ENCODE measurements around the gene SELE. TPM values are rescaled to one million over a fixed set of nuclear protein-coding genes. Genes with fewer than 3 reads are reported as not detected.

Gene SELE
- total and polyA plus RNA-seq, 8 donors, result 0.51 to 3.1 (median 0.69) TPM; not detected in 1

DNA sequence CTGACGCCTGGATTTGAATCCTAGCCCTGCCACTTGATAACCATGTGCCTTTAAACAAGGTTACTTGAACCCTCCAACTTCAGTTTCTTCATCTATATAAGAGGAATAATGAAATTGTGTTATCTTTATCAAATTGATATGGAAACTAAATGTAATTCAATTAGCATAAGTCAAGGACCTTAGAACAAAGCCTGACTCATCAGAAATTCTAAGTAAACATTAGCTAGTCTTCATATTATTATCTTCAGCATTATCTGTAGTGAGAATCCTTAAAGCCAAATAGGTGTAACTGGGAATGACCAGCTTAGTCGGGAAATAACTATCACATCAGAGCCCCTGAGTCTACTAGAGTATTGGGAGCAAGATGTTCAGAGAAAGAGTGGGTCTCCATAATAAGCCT lies 29.1 kb downstream of the SELE start:
- Histone ChIP-seq H3K27ac (no peak overlapping the region), H3K27me3 (peaks cover 0 to 4% (median 0%) of the 10 kb centered on the region in 4 donors), H3K4me1 (no peaks in the 10 kb centered on the region), H3K36me3 (no peaks in the 10 kb centered on the region), H3K9me3 (no peaks in the 10 kb centered on the region), H3K4me3 (no peak overlapping the region)
- no peak for ATAC-seq
- 57 to 78% methylated on average over 2 of the region's 2 CpGs for WGBS, 2 donors
- intact Hi-C loops (cut with DNase I), result loop anchor here in 1 of 3 donors (10.0 kb wide), 1 partner anchor 150 kb away; no protein-coding TSS in a partner anchor
- DNase-seq, result no peak
- no peak for FAIRE-seq
- TF ChIP-seq, protein P1, sequence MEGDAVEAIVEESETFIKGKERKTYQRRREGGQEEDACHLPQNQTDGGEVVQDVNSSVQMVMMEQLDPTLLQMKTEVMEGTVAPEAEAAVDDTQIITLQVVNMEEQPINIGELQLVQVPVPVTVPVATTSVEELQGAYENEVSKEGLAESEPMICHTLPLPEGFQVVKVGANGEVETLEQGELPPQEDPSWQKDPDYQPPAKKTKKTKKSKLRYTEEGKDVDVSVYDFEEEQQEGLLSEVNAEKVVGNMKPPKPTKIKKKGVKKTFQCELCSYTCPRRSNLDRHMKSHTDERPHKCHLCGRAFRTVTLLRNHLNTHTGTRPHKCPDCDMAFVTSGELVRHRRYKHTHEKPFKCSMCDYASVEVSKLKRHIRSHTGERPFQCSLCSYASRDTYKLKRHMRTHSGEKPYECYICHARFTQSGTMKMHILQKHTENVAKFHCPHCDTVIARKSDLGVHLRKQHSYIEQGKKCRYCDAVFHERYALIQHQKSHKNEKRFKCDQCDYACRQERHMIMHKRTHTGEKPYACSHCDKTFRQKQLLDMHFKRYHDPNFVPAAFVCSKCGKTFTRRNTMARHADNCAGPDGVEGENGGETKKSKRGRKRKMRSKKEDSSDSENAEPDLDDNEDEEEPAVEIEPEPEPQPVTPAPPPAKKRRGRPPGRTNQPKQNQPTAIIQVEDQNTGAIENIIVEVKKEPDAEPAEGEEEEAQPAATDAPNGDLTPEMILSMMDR (IDR thresholded peaks at IDR 0.05), result no peak

DNA sequence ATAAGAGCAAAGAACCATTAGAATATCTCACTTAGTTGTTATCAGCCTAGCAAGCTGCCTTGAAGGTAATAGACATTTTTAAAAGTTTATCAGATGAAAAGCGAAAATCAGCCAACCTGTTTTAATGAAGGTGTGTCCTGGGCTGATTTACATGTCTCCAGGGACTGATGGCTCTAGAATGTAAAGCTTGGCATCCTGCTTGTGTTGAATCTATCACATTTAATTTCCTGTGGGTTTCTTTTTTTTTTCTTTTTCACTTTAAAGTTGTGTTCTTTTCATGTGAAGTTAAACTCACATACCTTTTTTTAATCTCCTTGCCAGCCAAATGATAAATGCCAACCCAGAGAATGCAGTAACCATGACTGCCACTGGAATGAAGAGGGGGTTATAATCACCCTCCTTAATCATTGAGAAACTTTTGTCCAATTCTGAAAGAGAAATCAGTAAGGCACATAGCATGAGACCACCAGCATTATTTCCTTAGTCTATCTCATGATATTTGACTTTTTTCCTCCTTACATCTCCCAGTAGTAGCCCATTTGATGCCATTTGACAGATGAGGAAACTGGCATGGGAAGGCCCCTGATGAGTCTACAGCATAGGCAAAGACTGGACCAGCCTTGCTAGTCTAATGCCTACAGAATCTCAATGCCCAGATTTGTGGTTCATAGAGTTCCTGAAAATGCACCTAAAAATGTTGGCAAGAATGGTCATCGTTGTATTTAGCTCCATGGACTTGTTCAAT lies 32.4 kb downstream of the SELE start:
- no peak overlapping the region for H3K4me3 ChIP-seq
- TF ChIP-seq, protein P1 (IDR thresholded peaks at IDR 0.05), result no peak
- 74 to 79% methylated on average over 2 of the region's 2 CpGs for WGBS, 2 donors
- H3K9me3 ChIP-seq, result no peaks in the 10 kb centered on the region
- FAIRE-seq (no peak), DNase-seq (no peak), ATAC-seq (no peak)
- intact Hi-C loops (cut with DNase I), result loop anchor here in 1 of 3 donors (10.0 kb wide), 1 partner anchor 147 kb away; no protein-coding TSS in a partner anchor
- H3K27ac ChIP-seq, result no peak overlapping the region
- H3K4me1 ChIP-seq, result no peaks in the 10 kb centered on the region
- no peaks in the 10 kb centered on the region for H3K36me3 ChIP-seq
- no peaks in the 10 kb centered on the region for H3K27me3 ChIP-seq

DNA sequence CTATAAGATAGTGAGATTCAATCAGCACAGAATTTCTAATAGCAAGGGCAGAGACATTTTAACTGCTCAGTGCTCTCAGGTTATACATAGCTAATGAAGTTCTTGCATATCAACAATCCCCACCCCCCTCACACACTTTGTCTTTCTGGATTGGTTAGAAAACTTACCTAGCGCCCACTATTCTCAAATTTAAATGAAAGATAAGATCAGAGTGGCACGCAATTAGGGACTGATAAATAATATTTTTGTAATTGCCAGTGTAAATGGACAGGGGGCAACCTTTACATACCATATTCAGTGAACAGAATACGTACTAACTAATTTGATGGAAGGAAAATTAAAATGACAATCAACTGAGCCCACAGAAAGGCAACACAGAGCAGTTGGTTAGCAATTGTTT lies 34.2 kb downstream of the SELE start:
- Histone ChIP-seq H3K27ac (no peak overlapping the region), H3K4me1 (no peaks in the 10 kb centered on the region), H3K9me3 (no peaks in the 10 kb centered on the region), H3K27me3 (no peaks in the 10 kb centered on the region), H3K36me3 (no peaks in the 10 kb centered on the region), H3K4me3 (no peak overlapping the region)
- intact Hi-C loops (cut with DNase I), result loop anchor here in 1 of 3 donors (10.0 kb wide), 1 partner anchor 145 kb away; no protein-coding TSS in a partner anchor
- WGBS, 2 donors, result 65 to 69% methylated on average over 3 of the region's 3 CpGs
- DNase-seq, result no peak
- ATAC-seq, result no peak
- TF ChIP-seq, protein P1 (IDR thresholded peaks at IDR 0.05), result no peak
- FAIRE-seq, result no peak

DNA sequence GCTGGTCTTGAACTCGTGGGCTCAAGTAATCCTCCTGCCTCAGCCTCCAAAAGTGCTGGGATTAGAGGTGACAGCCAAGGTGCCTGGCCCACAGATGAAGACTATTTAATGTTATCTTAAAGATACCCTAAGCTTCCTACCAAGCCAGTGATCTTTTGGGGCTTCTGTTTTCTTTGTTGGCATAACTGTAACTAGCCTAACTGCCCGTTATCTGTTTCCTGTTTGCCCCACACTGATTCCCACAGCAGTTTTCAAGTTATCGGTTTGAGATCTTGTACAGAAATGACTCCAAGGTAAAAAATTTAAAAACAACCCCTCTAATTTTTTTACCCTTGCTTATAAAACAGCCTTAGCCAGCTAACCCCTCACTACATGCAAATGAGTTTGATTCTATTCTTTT lies 34.9 kb downstream of the SELE start:
- Histone ChIP-seq H3K4me3 (no peak overlapping the region), H3K27me3 (no peaks in the 10 kb centered on the region), H3K36me3 (no peaks in the 10 kb centered on the region), H3K9me3 (no peaks in the 10 kb centered on the region), H3K4me1 (no peaks in the 10 kb centered on the region), H3K27ac (no peak overlapping the region)
- DNase-seq, result no peak
- TF ChIP-seq, protein P1 (IDR thresholded peaks at IDR 0.05), result no peak
- intact Hi-C loops (cut with DNase I), result no loop called here
- WGBS, 2 donors, result 66 to 73% methylated on average over 3 of the region's 3 CpGs
- ATAC-seq, result no peak
- FAIRE-seq, result no peak

- ATAC-seq, result no peak
- DNase-seq, result no peak
- Histone ChIP-seq H3K9me3 (no peaks in the 10 kb centered on the region), H3K36me3 (no peaks in the 10 kb centered on the region), H3K4me1 (no peaks in the 10 kb centered on the region), H3K27me3 (no peaks in the 10 kb centered on the region), H3K27ac (no peak overlapping the region), H3K4me3 (no peak overlapping the region)
- TF ChIP-seq, protein P1 (IDR thresholded peaks at IDR 0.05), result no peak
- 62 to 76% methylated on average over 1 of the region's 1 CpG for WGBS, 2 donors
- intact Hi-C loops (cut with DNase I), result no loop called here
- no peak for FAIRE-seq
These were observed 36.1 kb downstream of the SELE start for GRCh38 chr1:169697755-169698154.
